ENCODE measurements around the gene ARPC2. TPM values are rescaled to one million over a fixed set of nuclear protein-coding genes. Genes with fewer than 3 reads are reported as not detected.

Gene ARPC2
- total RNA-seq, 2 experiments from 2014 or later: 448 to 452 TPM

DNA sequence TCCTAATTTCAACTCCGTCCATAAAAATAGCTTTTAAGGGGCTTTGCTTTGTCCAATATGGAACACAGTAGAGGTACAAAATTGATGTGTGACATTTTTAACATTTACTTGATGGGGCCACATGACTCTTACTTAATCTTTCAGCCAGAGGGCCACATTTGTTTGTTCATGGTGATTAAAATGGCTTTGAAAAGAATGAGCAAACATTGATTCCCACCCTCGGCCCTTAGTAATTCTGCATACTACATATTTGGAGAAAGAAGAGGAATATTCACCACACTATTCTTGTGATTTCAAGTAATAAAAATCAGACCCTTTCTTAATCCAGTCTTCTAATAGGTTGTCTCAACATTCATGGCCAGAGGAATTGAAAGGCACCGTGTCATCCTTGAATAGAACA, 17.5 kb downstream of the ARPC2 start:
- Histone ChIP-seq H3K36me3 (ENCODE audit: insufficient read depth, low read length) (peaks cover 94% of the 10 kb centered on the region), H3K27ac (ENCODE audit: low read depth in 1 of 2, low read length in 2 of 2) (no peak overlapping the region), H3K9me3 (ENCODE audit: control insufficient read depth in 1 of 2, insufficient read depth in 1 of 2, low read length in 2 of 2) (no peaks in the 10 kb centered on the region), H3K27me3 (ENCODE audit: control insufficient read depth in 1 of 2, insufficient read depth in 2 of 2, low read length in 2 of 2) (no peaks in the 10 kb centered on the region), H3K4me3 (ENCODE audit: low read length) (no peak overlapping the region), H3K4me1 (ENCODE audit: insufficient read depth, low read length) (peaks cover 29% of the 10 kb centered on the region)
- intact Hi-C loops (cut with DNase I, micrococcal nuclease): no loop called here
- Mint-ChIP-seq H3K27ac (no peak overlapping the region), H3K36me3 (ENCODE audit: low read depth) (peaks cover 92% of the 10 kb centered on the region), H3K9me3 (no peaks in the 10 kb centered on the region), H3K4me3 (no peak overlapping the region), H3K27me3 (no peaks in the 10 kb centered on the region), H3K4me1 (ENCODE audit: low read depth) (peaks cover 37% of the 10 kb centered on the region)
- TF ChIP-seq, protein P1, sequence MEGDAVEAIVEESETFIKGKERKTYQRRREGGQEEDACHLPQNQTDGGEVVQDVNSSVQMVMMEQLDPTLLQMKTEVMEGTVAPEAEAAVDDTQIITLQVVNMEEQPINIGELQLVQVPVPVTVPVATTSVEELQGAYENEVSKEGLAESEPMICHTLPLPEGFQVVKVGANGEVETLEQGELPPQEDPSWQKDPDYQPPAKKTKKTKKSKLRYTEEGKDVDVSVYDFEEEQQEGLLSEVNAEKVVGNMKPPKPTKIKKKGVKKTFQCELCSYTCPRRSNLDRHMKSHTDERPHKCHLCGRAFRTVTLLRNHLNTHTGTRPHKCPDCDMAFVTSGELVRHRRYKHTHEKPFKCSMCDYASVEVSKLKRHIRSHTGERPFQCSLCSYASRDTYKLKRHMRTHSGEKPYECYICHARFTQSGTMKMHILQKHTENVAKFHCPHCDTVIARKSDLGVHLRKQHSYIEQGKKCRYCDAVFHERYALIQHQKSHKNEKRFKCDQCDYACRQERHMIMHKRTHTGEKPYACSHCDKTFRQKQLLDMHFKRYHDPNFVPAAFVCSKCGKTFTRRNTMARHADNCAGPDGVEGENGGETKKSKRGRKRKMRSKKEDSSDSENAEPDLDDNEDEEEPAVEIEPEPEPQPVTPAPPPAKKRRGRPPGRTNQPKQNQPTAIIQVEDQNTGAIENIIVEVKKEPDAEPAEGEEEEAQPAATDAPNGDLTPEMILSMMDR (IDR thresholded peaks at IDR 0.05): no peak
- DNase-seq (no peak), ATAC-seq (ENCODE audit: poor library complexity) (no peak)
- POLR2A ChIA-PET: interaction anchor here (0.7 to 1.4 kb wide), 2 partner anchors 13 to 425 kb away, joined by 3 to 5 read pairs; partner anchors contain the start of genes BCS1L and ZNF142
- CTCF ChIA-PET: no interaction called here

DNA sequence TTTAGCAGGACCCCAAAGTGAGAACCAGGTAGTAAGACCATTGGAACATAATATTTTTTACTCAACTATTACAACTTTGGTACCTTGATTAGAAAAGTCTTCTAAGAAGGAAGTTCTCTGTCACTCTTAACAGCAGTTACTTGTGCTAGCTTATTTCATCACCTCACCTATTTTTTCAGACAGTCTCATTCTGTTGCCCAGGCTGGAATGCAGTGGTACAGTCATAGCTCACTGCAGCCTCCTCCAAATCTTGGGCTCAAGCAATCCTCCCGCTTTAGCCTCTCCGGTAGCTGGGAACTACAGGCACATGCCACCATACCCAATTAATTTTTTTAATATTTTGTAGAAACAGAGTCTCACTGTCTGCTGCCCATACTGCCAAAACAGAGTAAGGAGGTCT, 18.0 kb downstream of the ARPC2 start:
- DNase-seq (no peak), ATAC-seq (ENCODE audit: poor library complexity) (no peak)
- H3K9me3 Mint-ChIP-seq: no peaks in the 10 kb centered on the region
- H3K27ac ChIP-seq (ENCODE audit: low read depth in 1 of 2, low read length in 2 of 2): no peak overlapping the region
- no peak overlapping the region for H3K4me3 Mint-ChIP-seq
- no peak overlapping the region for H3K4me3 ChIP-seq (ENCODE audit: low read length)
- no peaks in the 10 kb centered on the region for H3K9me3 ChIP-seq (ENCODE audit: control insufficient read depth in 1 of 2, insufficient read depth in 1 of 2, low read length in 2 of 2)
- no peaks in the 10 kb centered on the region for H3K27me3 ChIP-seq (ENCODE audit: control insufficient read depth in 1 of 2, insufficient read depth in 2 of 2, low read length in 2 of 2)
- H3K4me1 ChIP-seq (ENCODE audit: insufficient read depth, low read length): peaks cover 24% of the 10 kb centered on the region
- peaks cover 95% of the 10 kb centered on the region for H3K36me3 ChIP-seq (ENCODE audit: insufficient read depth, low read length)
- H3K36me3 Mint-ChIP-seq (ENCODE audit: low read depth): peaks cover 96% of the 10 kb centered on the region
- no peak overlapping the region for H3K27ac Mint-ChIP-seq
- H3K27me3 Mint-ChIP-seq: no peaks in the 10 kb centered on the region
- CTCF ChIA-PET: no interaction called here
- TF ChIP-seq, protein P1 (IDR thresholded peaks at IDR 0.05): no peak
- peaks cover 36% of the 10 kb centered on the region for H3K4me1 Mint-ChIP-seq (ENCODE audit: low read depth)
- intact Hi-C loops (cut with DNase I, micrococcal nuclease): no loop called here
- POLR2A ChIA-PET: no interaction called here

DNA sequence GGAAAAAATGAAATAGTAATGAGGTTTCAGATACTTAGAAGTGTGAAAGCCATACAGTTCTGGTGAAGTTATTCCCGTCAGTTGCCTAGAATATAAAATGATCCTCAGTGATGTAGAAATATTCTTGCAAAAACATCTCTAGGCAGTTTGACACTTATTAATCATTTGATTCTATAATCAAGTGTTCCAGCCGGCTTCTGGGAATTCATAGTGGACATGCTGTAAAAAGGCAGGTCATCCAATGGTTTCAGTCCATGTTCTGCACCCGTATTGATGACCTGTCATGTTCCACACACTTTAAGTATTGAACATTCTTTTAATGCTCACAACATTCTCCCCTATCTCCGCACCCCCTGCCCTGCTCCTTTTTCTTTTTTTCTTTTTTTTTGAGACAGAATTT, 19.8 kb downstream of the ARPC2 start:
- CTCF ChIA-PET: no interaction called here

More for the DNA sequence above, 19.8 kb downstream of the ARPC2 start:
- intact Hi-C loops (cut with DNase I, micrococcal nuclease): no loop called here
- Mint-ChIP-seq H3K27ac (no peak overlapping the region), H3K9me3 (no peaks in the 10 kb centered on the region), H3K36me3 (ENCODE audit: low read depth) (peaks cover 98% of the 10 kb centered on the region), H3K4me3 (no peak overlapping the region), H3K27me3 (no peaks in the 10 kb centered on the region), H3K4me1 (ENCODE audit: low read depth) (peaks cover 30% of the 10 kb centered on the region)
- ATAC-seq (ENCODE audit: poor library complexity) (no peak), DNase-seq (no peak)
- POLR2A ChIA-PET: no interaction called here
- H3K27ac ChIP-seq (ENCODE audit: low read depth in 1 of 2, low read length in 2 of 2): no peak overlapping the region
- H3K4me1 ChIP-seq (ENCODE audit: insufficient read depth, low read length): peaks cover 6% of the 10 kb centered on the region
- TF ChIP-seq, protein P1 (IDR thresholded peaks at IDR 0.05): no peak
- H3K27me3 ChIP-seq (ENCODE audit: control insufficient read depth in 1 of 2, insufficient read depth in 2 of 2, low read length in 2 of 2): no peaks in the 10 kb centered on the region
- H3K36me3 ChIP-seq (ENCODE audit: insufficient read depth, low read length): peaks cover 94% of the 10 kb centered on the region
- H3K4me3 ChIP-seq (ENCODE audit: low read length): no peak overlapping the region
- H3K9me3 ChIP-seq (ENCODE audit: control insufficient read depth in 1 of 2, insufficient read depth in 1 of 2, low read length in 2 of 2): no peaks in the 10 kb centered on the region

Data from CD4-positive, alpha-beta T cell (primary cell).